SK-N-SH (cell line): ENCODE data around the gene LYPD5. TPM values are rescaled to one million over a fixed set of nuclear protein-coding genes. Genes with fewer than 3 reads are reported as not detected.

Source experiments
- CTCF ChIA-PET: fragments of 300-600, 350-600 bp; formaldehyde crosslinking; extraction: SDS; loops from one replicate; lab custom pipeline; 2021; lab: Yijun Ruan, JAX
- POLR2A ChIA-PET: fragments of 350-600 bp; sonication (Branson Sonifier 250); formaldehyde crosslinking; extraction: SDS; loops from one replicate; lab custom pipeline; 2020; ENCODE audit warnings: antibody characterized with exemption, inconsistent platforms; lab: Yijun Ruan, JAX
- DNase-seq: peaks from one replicate; pipeline ENCODE4 v3.0.0; 2012
- H2AFZ ChIP-seq: fragments of 200-600 bp; sonication (generic); 2 replicates; pipeline ENCODE4 v1.8.1; 2016; ENCODE audit warnings: antibody characterized with exemption, mild to moderate bottlenecking, low read depth
- H3F3A ChIP-seq: fragments of 200-600 bp; sonication (generic); replicated peaks from 2 replicates; pipeline ENCODE3; 2016; ENCODE audit warnings: antibody characterized with exemption, mild to moderate bottlenecking; ENCODE audit not compliant: insufficient read depth
- H3K27ac ChIP-seq, 2 experiments: fragments of 200-500 bp in 1 of 2; fragments of 200-600 bp in 1 of 2; sonication (Bioruptor generic) in 1 of 2; sonication (generic), shearing (Covaris generic) in 1 of 2; 2 replicates each; pipeline versions ENCODE4 v1.5.1 to v1.6.1; 2014 to 2016; ENCODE audit warnings: low read depth in 2 of 2, inconsistent platforms in 1 of 2, low read length in 1 of 2, mild to moderate bottlenecking in 1 of 2, mixed read lengths in 1 of 2
- H3K27me3 ChIP-seq: fragments of 200-600 bp; sonication (generic), shearing (Covaris generic); 2 replicates; pipeline ENCODE4 v1.6.1; 2016; ENCODE audit warnings: mixed run types; ENCODE audit not compliant: insufficient read depth
- H3K36me3 ChIP-seq, 2 experiments: fragments of 200-500 bp in 1 of 2; fragments of 200-600 bp in 1 of 2; sonication (Bioruptor generic) in 1 of 2; sonication (generic) in 1 of 2; replicated peaks in 1 of 2; 2 replicates each; pipeline versions ENCODE3 to v1.5.1; 2014 to 2016; ENCODE audit warnings: low read length in 1 of 2, mild to moderate bottlenecking in 1 of 2; ENCODE audit not compliant: insufficient read depth in 2 of 2, control insufficient read depth in 1 of 2
- H3K4me1 ChIP-seq, 2 experiments: fragments of 200-500 bp in 1 of 2; fragments of 200-600 bp in 1 of 2; sonication (Bioruptor generic) in 1 of 2; sonication (generic), shearing (Covaris generic) in 1 of 2; 2 replicates each; pipeline versions ENCODE4 v1.5.1 to v1.6.1; 2014 to 2016; ENCODE audit warnings: low read depth in 1 of 2, low read length in 1 of 2, mixed run types in 1 of 2; ENCODE audit not compliant: insufficient read depth in 2 of 2, control insufficient read depth in 1 of 2
- H3K4me2 ChIP-seq: fragments of 200-600 bp; sonication (generic), shearing (Covaris generic); 2 replicates; pipeline ENCODE4 v1.6.1; 2017; ENCODE audit warnings: mixed run types
- H3K4me3 ChIP-seq, 2 experiments: fragments of 200-500 bp in 1 of 2; fragments of 200-600 bp in 1 of 2; sonication (Bioruptor generic) in 1 of 2; sonication (generic), shearing (Covaris generic) in 1 of 2; 2 replicates each; pipeline versions ENCODE4 v1.5.1 to v1.8.1; 2014 to 2016; ENCODE audit warnings: low read depth in 2 of 2, inconsistent platforms in 1 of 2, low read length in 1 of 2, mild to moderate bottlenecking in 1 of 2, mixed read lengths in 1 of 2, moderate library complexity in 1 of 2
- H3K79me2 ChIP-seq: fragments of 200-600 bp; sonication (generic); 2 replicates; pipeline ENCODE4 v1.8.1; 2017; ENCODE audit warnings: mild to moderate bottlenecking; ENCODE audit not compliant: insufficient read depth
- H3K9ac ChIP-seq: fragments of 200-600 bp; sonication (generic); 2 replicates; pipeline ENCODE4 v1.6.1; 2017; ENCODE audit warnings: mixed run types
- H3K9me2 ChIP-seq: fragments of 200-600 bp; sonication (generic); 2 replicates; pipeline ENCODE4 v1.6.1; 2017; ENCODE audit warnings: mixed run types
- H3K9me3 ChIP-seq: fragments of 200-600 bp; sonication (generic); 2 replicates; pipeline ENCODE4 v1.6.1; 2017; ENCODE audit warnings: mixed run types, mild to moderate bottlenecking, moderate library complexity
- H4K20me1 ChIP-seq: fragments of 200-600 bp; sonication (generic); 2 replicates; pipeline ENCODE4 v1.6.1; 2017; ENCODE audit warnings: mild to moderate bottlenecking, mixed run types; ENCODE audit not compliant: insufficient read depth
- CHD2 ChIP-seq: fragments of 150-350 bp; IDR thresholded peaks from 2 replicates; pipeline ENCODE4 v1.6.1; 2018; ENCODE audit warnings: low read length; ENCODE audit not compliant: partially characterized antibody
- EP300 ChIP-seq, 2 experiments: IDR thresholded peaks; 2 replicates each; pipeline versions ENCODE4 v1.4.0 to v1.6.1; 2012; ENCODE audit warnings: borderline replicate concordance in 1 of 2, low read depth in 1 of 2, low read length in 1 of 2
- FOXM1 ChIP-seq: IDR thresholded peaks from 2 replicates; pipeline ENCODE4 v1.4.0; 2012; ENCODE audit warnings: low read depth, mild to moderate bottlenecking
- GATA2 ChIP-seq: sonication (generic); formaldehyde crosslinking; IDR thresholded peaks from 2 replicates; pipeline ENCODE4 v1.5.0; 2020; ENCODE audit warnings: mild to moderate bottlenecking, missing genetic modification reagents
- NFIC ChIP-seq: IDR thresholded peaks from 2 replicates; pipeline ENCODE4 v1.4.0; 2012; ENCODE audit warnings: borderline replicate concordance
- NRF1 ChIP-seq: IDR thresholded peaks from 2 replicates; pipeline ENCODE4 v1.6.1; 2012; ENCODE audit warnings: low read depth, mild to moderate bottlenecking, low read length
- POLR2AphosphoS5 ChIP-seq: IDR thresholded peaks from 2 replicates; pipeline ENCODE4 v1.6.1; 2012; ENCODE audit warnings: low read depth, low read length
- SIN3A ChIP-seq: IDR thresholded peaks from 2 replicates; pipeline ENCODE4 v1.6.1; 2012; ENCODE audit warnings: low read depth, mild to moderate bottlenecking, low read length, moderate library complexity, borderline replicate concordance
- SMC3 ChIP-seq: IDR thresholded peaks from 2 replicates; pipeline ENCODE4 v1.6.1; 2012; ENCODE audit warnings: low read depth, low read length, improper control_type of control experiment
- TAF1 ChIP-seq: IDR thresholded peaks from 2 replicates; pipeline ENCODE4 v1.6.1; 2012; ENCODE audit warnings: low read depth, mild to moderate bottlenecking, low read length, moderate library complexity, borderline replicate concordance
- TCF12 ChIP-seq: IDR thresholded peaks from 2 replicates; pipeline ENCODE4 v1.4.0; 2012
- TEAD4 ChIP-seq: IDR thresholded peaks from 2 replicates; pipeline ENCODE4 v1.4.0; 2012; ENCODE audit warnings: mild to moderate bottlenecking, borderline replicate concordance; ENCODE audit not compliant: insufficient read depth
- USF1 ChIP-seq: IDR thresholded peaks from 2 replicates; pipeline ENCODE4 v1.4.0; 2012; ENCODE audit warnings: low read depth, borderline replicate concordance
- USF2 ChIP-seq: fragments of 150-350 bp; IDR thresholded peaks from 2 replicates; pipeline ENCODE4 v1.6.1; 2017; ENCODE audit warnings: antibody characterized with exemption, low read length, low read depth, borderline replicate concordance
- WGBS: methylation state at CpG from one replicate; pipeline ENCODE4 v1.1.6; 2017; ENCODE audit warnings: low lambda C conversion rate; 5-methylcytosine and 5-hydroxymethylcytosine counted together
- polyA plus RNA-seq, 3 experiments: library from polyadenylated mRNA; depleted of rRNA; stranded (reverse); fragments of >200 nt; gene quantifications; 2 replicates each; pipeline ENCODE4 v1.2.3, GENCODE V29; 2012

Gene LYPD5
- polyA plus RNA-seq, 1 of the 3 experiments (the other 2 are of a cell fraction), result 0.13 TPM

GRCh38 chr19:43779147-43779819, 23.0 kb downstream of the LYPD5 start (continued):
- TF ChIP-seq USF1 (no peak), CHD2 (no peak), NFIC (no peak), USF2 (no peak), GATA2 (CRISPR knock-in tag) (no peak), SMC3 (no peak), SIN3A (no peak), TAF1 (no peak), NRF1 (no peak), TCF12 (no peak)

GRCh38 chr19:43778651-43779050, 23.6 kb downstream of the LYPD5 start:
- no peak overlapping the region for H2AFZ ChIP-seq
- POLR2A ChIA-PET, result interaction anchor here (1.6 kb wide), 1 partner anchor 23 kb away, joined by 3 read pairs; no protein-coding TSS in a partner anchor
- H3K9ac ChIP-seq, result no peak overlapping the region
- 88% methylated on average over 1 of the region's 1 CpG for WGBS
- H3K27ac ChIP-seq, result 0 out of 4 replicates have a peak overlapping the region, but pooled peaks of 1 of the 2 experiments have one; percentile 64
- peaks cover 6% of the 10 kb centered on the region for H3F3A ChIP-seq
- no peaks in the 10 kb centered on the region for H3K9me2 ChIP-seq
- H3K9me3 ChIP-seq, result no peaks in the 10 kb centered on the region
- peaks cover 18 to 19% of the 10 kb centered on the region in 2 experiments; a peak in 3 of 4 replicates for H3K4me1 ChIP-seq
- peak overlapping the region; percentile 85 for H3K4me2 ChIP-seq
- no peak for TF ChIP-seq TEAD4
- no peak for TF ChIP-seq POLR2AphosphoS5
- TF ChIP-seq, all 33 proteins: peak for 0
- CTCF ChIA-PET, result interaction anchor here (1.1 to 7.6 kb wide), 3 partner anchors 11 to 34 kb away, joined by 3 to 62 read pairs (median 46); no protein-coding TSS in a partner anchor
- Histone ChIP-seq H3K4me3 (no peak overlapping the region), H3K27me3 (no peaks in the 10 kb centered on the region), H4K20me1 (no peaks in the 10 kb centered on the region), H3K36me3 (no peaks in the 10 kb centered on the region), H3K79me2 (no peaks in the 10 kb centered on the region)
- no peak for DNase-seq

- peak; percentile 69 for DNase-seq
- Histone ChIP-seq H3K9me3 (no peaks in the 10 kb centered on the region), H3K27me3 (no peaks in the 10 kb centered on the region), H3K79me2 (no peaks in the 10 kb centered on the region), H3K9ac (no peak overlapping the region), H3K4me2 (peak overlapping the region; percentile 85), H3K36me3 (no peaks in the 10 kb centered on the region), H2AFZ (peak overlapping the region; percentile 57), H4K20me1 (no peaks in the 10 kb centered on the region), H3K4me1 (peaks cover 19% of the 10 kb centered on the region in 2 experiments; a peak in 3 of 4 replicates), H3K9me2 (no peaks in the 10 kb centered on the region), H3K27ac (peak overlapping the region in 1 of 2 experiments; percentile 64; a peak in 2 of 4 replicates), H3K4me3 (no peak overlapping the region), H3F3A (peaks cover 6% of the 10 kb centered on the region)
- WGBS, result 7% methylated on average over 4 of the region's 4 CpGs
- TF ChIP-seq TEAD4, result 0 out of 2 replicates have a peak, but pooled peaks have one; percentile 11
- peak; percentile 63 for TF ChIP-seq TCF12
- peak; percentile 90 for TF ChIP-seq NFIC
- TF ChIP-seq FOXM1, result no peak
- TF ChIP-seq EP300 (IDR thresholded peaks at IDR 0.05; ENCODE audit: borderline replicate concordance in 1 of 2, low read depth in 1 of 2, low read length in 1 of 2), result peak in 1 of 2 experiments; percentile 46; a peak in 1 of 4 replicates
- CTCF ChIA-PET, result interaction anchor here (0.7 to 7.6 kb wide), 4 partner anchors 10 to 312 kb away, joined by 3 to 62 read pairs (median 25); partner anchors contain the start of gene LYPD3
- POLR2A ChIA-PET, result interaction anchor here (1.6 kb wide), 1 partner anchor 22 kb away, joined by 3 read pairs; no protein-coding TSS in a partner anchor
These were observed 25.0 kb downstream of the LYPD5 start for GRCh38 chr19:43777163-43777695.
